HEK293T (cell line): ENCODE data around the gene RABGAP1L.

Experiments
- CTCF ChIA-PET: fragments of 350-600 bp; formaldehyde crosslinking; extraction: SDS; loops from one replicate; lab custom pipeline; 2021; ENCODE audit warnings: antibody characterized with exemption, inconsistent platforms; lab: Yijun Ruan, JAX
- POLR2A ChIA-PET: fragments of 350-600 bp; formaldehyde crosslinking; extraction: SDS; loops from one replicate; lab custom pipeline; 2020; ENCODE audit warnings: antibody characterized with exemption, inconsistent platforms; lab: Yijun Ruan, JAX
- DNase-seq: peaks from one replicate; pipeline ENCODE4 v3.0.0; 2012; ENCODE audit warnings: mixed read lengths; ENCODE audit errors: extremely low spot score
- ARNT ChIP-seq: fragments of 450-650 bp; IDR thresholded peaks from 2 replicates; pipeline ENCODE4 v1.6.1; 2017; ENCODE audit warnings: mild to moderate bottlenecking
- BHLHE40 ChIP-seq: fragments of 450-650 bp; IDR thresholded peaks from 2 replicates; pipeline ENCODE4 v1.6.1; 2016; ENCODE audit warnings: mild to moderate bottlenecking, moderate library complexity, borderline replicate concordance
- CTBP1 ChIP-seq: fragments of 450-650 bp; IDR thresholded peaks from 2 replicates; pipeline ENCODE4 v1.6.1; 2016; ENCODE audit warnings: borderline replicate concordance
- ELF4 ChIP-seq: fragments of 450-650 bp; IDR thresholded peaks from 2 replicates; pipeline ENCODE4 v1.6.1; 2017; ENCODE audit warnings: antibody characterized with exemption
- FOXA1 ChIP-seq: fragments of 450-650 bp; IDR thresholded peaks from 2 replicates; pipeline ENCODE4 v1.6.1; 2016; ENCODE audit warnings: mild to moderate bottlenecking
- FOXK2 ChIP-seq: fragments of 450-650 bp; IDR thresholded peaks from 2 replicates; pipeline ENCODE4 v1.6.1; 2016; ENCODE audit warnings: mild to moderate bottlenecking
- FOXM1 ChIP-seq: fragments of 450-650 bp; IDR thresholded peaks from 2 replicates; pipeline ENCODE4 v1.6.1; 2017; ENCODE audit warnings: mild to moderate bottlenecking, borderline replicate concordance
- HDGF ChIP-seq: fragments of 450-650 bp; IDR thresholded peaks from 2 replicates; pipeline ENCODE4 v1.6.1; 2017; ENCODE audit warnings: antibody characterized with exemption, borderline replicate concordance
- L3MBTL2 ChIP-seq: fragments of 450-650 bp; conservative IDR thresholded peaks from 2 replicates; pipeline ENCODE4 v1.6.1; 2016; ENCODE audit warnings: mild to moderate bottlenecking
- LEF1 ChIP-seq: fragments of 450-650 bp; IDR thresholded peaks from 2 replicates; pipeline ENCODE4 v1.6.1; 2017; ENCODE audit warnings: mild to moderate bottlenecking, borderline replicate concordance
- NFRKB ChIP-seq: fragments of 450-650 bp; IDR thresholded peaks from 2 replicates; pipeline ENCODE4 v1.6.1; 2016; ENCODE audit warnings: mild to moderate bottlenecking, moderate library complexity
- SP1 ChIP-seq: fragments of 450-650 bp; IDR thresholded peaks from 2 replicates; pipeline ENCODE4 v1.6.1; 2017
- SUZ12 ChIP-seq: fragments of 450-650 bp; IDR thresholded peaks from 2 replicates; pipeline ENCODE4 v1.6.1; 2016; ENCODE audit warnings: mild to moderate bottlenecking
- TARDBP ChIP-seq: fragments of 450-650 bp; IDR thresholded peaks from 2 replicates; pipeline ENCODE4 v1.6.1; 2016
- ZNF384 ChIP-seq: fragments of 450-650 bp; IDR thresholded peaks from 2 replicates; pipeline ENCODE4 v1.6.1; 2016
- TF ChIP-seq, protein P1 (sequence below): fragments of 450-650 bp; IDR thresholded peaks from 2 replicates; pipeline ENCODE4 v1.6.1; 2016

The RABGAP1L gene

DNA sequence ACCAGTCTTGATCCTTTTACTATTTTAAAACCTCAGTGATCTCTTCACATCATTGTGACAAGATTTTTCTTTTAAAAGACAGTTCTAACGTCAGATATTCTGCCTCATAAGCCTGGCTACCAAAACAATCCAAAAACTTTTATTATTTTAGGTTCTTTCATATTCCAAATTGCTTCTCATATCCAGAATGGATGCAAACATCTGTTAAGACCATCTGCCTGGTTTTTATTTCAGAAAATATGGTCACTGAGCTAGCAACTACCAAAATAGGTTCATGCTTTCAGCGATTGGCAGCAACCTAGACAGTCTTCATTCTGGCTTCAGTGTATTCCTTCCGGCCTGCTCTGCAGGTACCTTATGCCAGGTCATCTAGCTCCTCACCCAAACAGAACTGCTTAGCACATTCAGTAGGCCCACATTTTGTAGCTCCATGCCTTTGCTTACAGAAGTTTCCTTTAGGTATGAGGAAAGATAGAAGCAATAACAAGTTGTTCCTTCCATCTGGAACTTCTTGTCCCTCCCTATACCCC is 781.4 kb downstream of the RABGAP1L start:
- ChIA-PET POLR2A (interaction anchor here (1.6 kb wide), 1 partner anchor 59 kb away, joined by 4 read pairs; the partner anchor contains the start of gene CACYBP), CTCF (no interaction called here)
- TF ChIP-seq L3MBTL2 (no peak), FOXA1 (no peak), FOXK2 (no peak), FOXM1 (no peak), HDGF (no peak), TARDBP (no peak), ZNF384 (no peak), SUZ12 (no peak), BHLHE40 (no peak), SP1 (no peak), ARNT (no peak), NFRKB (no peak), LEF1 (no peak), ELF4 (no peak), CTBP1 (no peak)
- TF ChIP-seq, protein P1, sequence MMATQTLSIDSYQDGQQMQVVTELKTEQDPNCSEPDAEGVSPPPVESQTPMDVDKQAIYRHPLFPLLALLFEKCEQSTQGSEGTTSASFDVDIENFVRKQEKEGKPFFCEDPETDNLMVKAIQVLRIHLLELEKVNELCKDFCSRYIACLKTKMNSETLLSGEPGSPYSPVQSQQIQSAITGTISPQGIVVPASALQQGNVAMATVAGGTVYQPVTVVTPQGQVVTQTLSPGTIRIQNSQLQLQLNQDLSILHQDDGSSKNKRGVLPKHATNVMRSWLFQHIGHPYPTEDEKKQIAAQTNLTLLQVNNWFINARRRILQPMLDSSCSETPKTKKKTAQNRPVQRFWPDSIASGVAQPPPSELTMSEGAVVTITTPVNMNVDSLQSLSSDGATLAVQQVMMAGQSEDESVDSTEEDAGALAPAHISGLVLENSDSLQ, result no peak
- DNase-seq, result no peak

- TF ChIP-seq, protein P1, result no peak
- TF ChIP-seq NFRKB (no peak), ZNF384 (no peak), CTBP1 (no peak), BHLHE40 (no peak), HDGF (no peak), ARNT (no peak), FOXK2 (no peak), LEF1 (no peak), L3MBTL2 (no peak), SP1 (no peak), TARDBP (no peak), ELF4 (no peak), FOXM1 (no peak), FOXA1 (no peak), SUZ12 (no peak)
- ChIA-PET POLR2A (no interaction called here), CTCF (no interaction called here)
- no peak for DNase-seq
Measured at GRCh38 chr1:174942547-174943255, 783.4 kb downstream of the RABGAP1L start.

- no peak for DNase-seq
- ChIA-PET CTCF (no interaction called here), POLR2A (no interaction called here)
- no peak for TF ChIP-seq L3MBTL2
- TF ChIP-seq SUZ12, result no peak
- TF ChIP-seq HDGF, result no peak
- TF ChIP-seq ZNF384, result no peak
- no peak for TF ChIP-seq SP1
- TF ChIP-seq FOXK2, result no peak
- no peak for TF ChIP-seq NFRKB
- TF ChIP-seq CTBP1, result no peak
- no peak for TF ChIP-seq FOXA1
- no peak for TF ChIP-seq TARDBP
Measured at GRCh38 chr1:174946031-174946430, 786.7 kb downstream of the RABGAP1L start.

GRCh38 chr1:174949061-174949460 is 789.7 kb downstream of the RABGAP1L start:
- no peak for DNase-seq
- TF ChIP-seq FOXA1, result no peak
- no peak for TF ChIP-seq BHLHE40
- TF ChIP-seq NFRKB, result no peak
- TF ChIP-seq LEF1, result no peak
- TF ChIP-seq ARNT, result no peak
- TF ChIP-seq TARDBP, result no peak
- TF ChIP-seq ELF4, result no peak
- no peak for TF ChIP-seq L3MBTL2
- no peak for TF ChIP-seq HDGF
- TF ChIP-seq FOXM1, result no peak
- TF ChIP-seq, protein P1, result no peak
- TF ChIP-seq CTBP1, result no peak
- no peak for TF ChIP-seq SUZ12
- no peak for TF ChIP-seq FOXK2
- TF ChIP-seq ZNF384, result no peak
- TF ChIP-seq SP1, result no peak
- ChIA-PET CTCF (no interaction called here), POLR2A (interaction anchor here (0.6 kb wide), 1 partner anchor 50 kb away, joined by 3 read pairs; no protein-coding TSS in a partner anchor)

DNA sequence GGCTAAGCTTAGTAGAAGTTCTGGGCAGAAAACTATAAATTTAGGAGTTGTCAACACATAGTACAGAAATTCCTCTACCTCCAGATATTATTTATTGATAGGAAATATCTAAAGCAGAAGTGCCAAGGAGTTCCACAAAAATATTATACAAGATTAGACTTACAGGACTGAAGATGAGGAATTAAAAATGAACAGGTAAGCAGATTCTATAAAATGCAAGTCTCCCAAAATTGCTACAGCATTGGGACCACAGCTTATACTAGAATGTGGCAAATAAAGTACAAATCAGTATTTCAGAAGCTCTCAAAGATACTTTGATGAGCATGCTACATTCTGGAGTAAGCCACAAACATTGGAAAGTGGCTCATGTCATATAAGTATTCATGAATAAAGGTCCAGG is 790.3 kb downstream of the RABGAP1L start:
- POLR2A ChIA-PET, result interaction anchor here (0.6 kb wide), 1 partner anchor 50 kb away, joined by 3 read pairs; no protein-coding TSS in a partner anchor
- TF ChIP-seq ARNT (no peak), ZNF384 (no peak), FOXK2 (no peak), SP1 (no peak), FOXA1 (no peak), L3MBTL2 (no peak), HDGF (no peak), LEF1 (no peak), ELF4 (no peak), TARDBP (no peak), SUZ12 (no peak), CTBP1 (no peak)
- CTCF ChIA-PET, result no interaction called here
- no peak for DNase-seq
